ENCODE data around the gene PPP6C. TPM values are rescaled to one million over a fixed set of nuclear protein-coding genes. Genes with fewer than 3 reads are reported as not detected.

PPP6C gene
- total RNA-seq, 1 experiment from 2014 or later = 53.3 TPM

GRCh38 chr9:125143377-125144090 lies 46.1 kb downstream of the PPP6C start, which contains the start of gene SCAI:
Gene SCAI, minus strand, starts transcription at chr9:125143528. Its CDS starts 91 bp downstream, at chr9:125143437.
- Mint-ChIP-seq H3K27me3 (ENCODE audit: low read depth) (no peaks in the 10 kb centered on the region), H3K4me3 (peak within 1 kb of the TSS; percentile 89 to 100), H3K27ac (peak within 1 kb of the TSS; percentile 96 to 99 (median 97)), H3K9me3 (no peaks in the 10 kb centered on the region), H3K4me1 (peaks cover 10 to 19% of the 10 kb centered on the region in 2 experiments), H3K36me3 (ENCODE audit: insufficient read depth in 1 of 3, low read depth in 3 of 3) (peaks cover 1 to 24% (median 11%) of the 10 kb centered on the region in 3 experiments; a peak in 6 of 7 replicates)
- peak within 1 kb of the TSS; percentile 90 for H3K4me2 ChIP-seq (ENCODE audit: insufficient read depth, insufficient read length, low read length)
- TF ChIP-seq CTCF (conservative IDR thresholded peaks at IDR 0.05) = peak; percentile 98
- H3K23ac ChIP-seq (ENCODE audit: insufficient read length, low read depth, low read length) = no peak within 1 kb of the TSS
- no peak within 1 kb of the TSS for H3K18ac ChIP-seq (ENCODE audit: insufficient read length, low read depth, low read length)
- H3K23me2 ChIP-seq (ENCODE audit: insufficient read length, low read depth, low read length, poor library complexity, severe bottlenecking) = peaks cover 4% of the 10 kb centered on the region
- H3K9me3 ChIP-seq (ENCODE audit: control insufficient read depth, low read depth, low read length) = no peaks in the 10 kb centered on the region
- no peak within 1 kb of the TSS for H2BK5ac ChIP-seq (ENCODE audit: insufficient read length, low read length)
- H3K27ac ChIP-seq (ENCODE audit: insufficient read length, low read depth, low read length) = no peak within 1 kb of the TSS
- DNase-seq = peak; percentile 100
- H3K79me1 ChIP-seq (ENCODE audit: insufficient read depth, low read depth, low read length, poor library complexity, severe bottlenecking) = no peaks in the 10 kb centered on the region
- peaks cover 3% of the 10 kb centered on the region; the same call in 1 of the 2 replicates for H3K79me2 ChIP-seq (ENCODE audit: insufficient read depth, low read length)
- H2BK15ac ChIP-seq (ENCODE audit: low read depth, low read length) = no peak within 1 kb of the TSS
- H3K9ac ChIP-seq (ENCODE audit: extremely low read depth, insufficient read length, low read length) = peak within 1 kb of the TSS; percentile 79
- no peak within 1 kb of the TSS for H2BK20ac ChIP-seq (ENCODE audit: low read depth, low read length, poor library complexity, severe bottlenecking)
- H4K91ac ChIP-seq (ENCODE audit: insufficient read length, low read depth, low read length) = no peak within 1 kb of the TSS
- H4K8ac ChIP-seq (replicated peaks; ENCODE audit: insufficient read length, low read depth, low read length) = no peak within 1 kb of the TSS
- no peak within 1 kb of the TSS for H2AK5ac ChIP-seq (ENCODE audit: insufficient read length, low read length)
- H3T11ph ChIP-seq (ENCODE audit: low read length) = no peak within 1 kb of the TSS
- no peaks in the 10 kb centered on the region for H3K4me1 ChIP-seq (ENCODE audit: insufficient read depth, low read length)
- H2AFZ ChIP-seq (ENCODE audit: low read length) = peak within 1 kb of the TSS; percentile 50
- no peaks in the 10 kb centered on the region for H3K27me3 ChIP-seq (ENCODE audit: insufficient read depth, low read length)
- no CpG with 5 or more reads among the region's 46 CpGs for WGBS (ENCODE audit: extremely low coverage, insufficient read length, low lambda C conversion rate)
- no peak within 1 kb of the TSS for H3K4ac ChIP-seq (ENCODE audit: low read depth, low read length)
- no peak within 1 kb of the TSS for H4K5ac ChIP-seq (ENCODE audit: insufficient read length, low read depth, low read length)
- no peak within 1 kb of the TSS for H2BK120ac ChIP-seq (ENCODE audit: low read depth, low read length, poor library complexity, severe bottlenecking)
- H2BK12ac ChIP-seq (ENCODE audit: insufficient read length, low read depth, low read length) = no peak within 1 kb of the TSS
- H3K14ac ChIP-seq (ENCODE audit: insufficient read depth, low read length) = no peak within 1 kb of the TSS
- H4K20me1 ChIP-seq (ENCODE audit: control insufficient read depth, insufficient read depth, insufficient read length) = no peaks in the 10 kb centered on the region
- no peak within 1 kb of the TSS for H3K56ac ChIP-seq (ENCODE audit: insufficient read length, low read depth, low read length)

Measured in H9 (cell line).